Gastrocnemius medialis (tissue), 4 donors: ENCODE data around the gene RNF207. TPM values are rescaled to one million over a fixed set of nuclear protein-coding genes. Genes with fewer than 3 reads are reported as not detected.

ENCODE experiments used
- ATAC-seq, 2 donors: fragments of 150-250 bp; one replicate each; pipeline ENCODE4 v1.9.1; 2016
- DNase-seq, 2 donors: peaks; one replicate each; pipeline ENCODE4 v3.0.0-alpha.2; 2019
- H3K27ac ChIP-seq, 4 donors: fragments of 200-600 bp; sonication (generic); 1 replicate in 1 of 4; 2 replicates in 3 of 4; pipeline ENCODE4 v1.5.1; 2016 to 2018; ENCODE audit warnings: mild to moderate bottlenecking in 2 of 4, moderate library complexity in 1 of 4
- H3K27me3 ChIP-seq, 3 donors: fragments of 200-600 bp; sonication (generic) in 2 of 3; 1 replicate in 1 of 3; 2 replicates in 2 of 3; pipeline versions ENCODE4 v1.5.1 to v1.6.0; 2016 to 2019; ENCODE audit warnings: mild to moderate bottlenecking in 1 of 3, moderate library complexity in 1 of 3
- H3K36me3 ChIP-seq, 2 donors: fragments of 200-600 bp; sonication (generic) in 1 of 2; one replicate each; pipeline ENCODE4 v1.5.1; 2017 to 2018
- H3K4me1 ChIP-seq, 2 donors: fragments of 200-600 bp; sonication (generic) in 1 of 2; one replicate each; pipeline ENCODE4 v1.5.1; 2016 to 2017; ENCODE audit warnings: mild to moderate bottlenecking in 2 of 2
- H3K4me3 ChIP-seq, 4 donors: fragments of 200-600 bp; sonication (generic) in 3 of 4; 1 replicate in 1 of 4; 2 replicates in 3 of 4; pipeline ENCODE4 v1.5.1; 2016 to 2019; ENCODE audit warnings: mild to moderate bottlenecking in 2 of 4
- H3K9me3 ChIP-seq, 3 donors: fragments of 200-600 bp; sonication (generic) in 2 of 3; 1 replicate in 1 of 3; 2 replicates in 2 of 3; pipeline ENCODE4 v1.5.1; 2016 to 2019
- CTCF ChIP-seq, 5 experiments: fragments of 450-650 bp in 3 of 5; fragments of 200-600 bp in 2 of 5; sonication (generic) in 2 of 5; IDR thresholded peaks in 4 of 5; conservative IDR thresholded peaks in 1 of 5; 1 replicate in 4 of 5; 2 replicates in 1 of 5; pipeline ENCODE4 v1.5.1; 2016 to 2019; ENCODE audit warnings: antibody characterized with exemption in 5 of 5, mild to moderate bottlenecking in 3 of 5, moderate library complexity in 3 of 5
- POLR2A ChIP-seq, 2 donors: fragments of 450-650 bp; IDR thresholded peaks; one replicate each; pipeline ENCODE4 v1.6.1; 2017; ENCODE audit warnings: antibody characterized with exemption in 2 of 2, mild to moderate bottlenecking in 2 of 2, moderate library complexity in 2 of 2
- in situ Hi-C, 4 donors: fragments of 200-750 bp; cut with MboI; loops; one replicate each; pipeline versions ENCODE4 v1.15.0 to v1.8.0; 2017; ENCODE audit warnings: low sequenced_read_pairs in 4 of 4
- intact Hi-C: fragments of 100-400 bp; cut with DNase I; formaldehyde crosslinking; loops from one replicate; pipeline ENCODE4 v1.15.1; 2023; ENCODE audit warnings: low total_unique reads
- total RNA-seq, 4 donors: library from RNA; depleted of rRNA; stranded (reverse); fragments of >200 nt; gene quantifications; one replicate each; pipeline versions ENCODE4 v1.1.0 to v1.2.3, GENCODE V29; 2016

Gene RNF207
- 1 to 10 TPM in 2 of 4 donors, under 1 TPM in 2; 0.29 to 4.7 (median 0.99) TPM for total RNA-seq

- peaks cover 7 to 18% (median 18%) of the 10 kb centered on the region in 3 donors for H3K27me3 ChIP-seq
- no peaks in the 10 kb centered on the region for H3K36me3 ChIP-seq
- peak; percentile 23 to 42 for ATAC-seq
- TF ChIP-seq CTCF (IDR thresholded peaks at IDR 0.05 in 4 of 5, conservative IDR thresholded peaks at IDR 0.05 in 1 of 5), result no peak
- TF ChIP-seq POLR2A (IDR thresholded peaks at IDR 0.05), result no peak
- intact Hi-C loops (no loop called here), in situ Hi-C loops (no loop called here)
- peak within 1 kb of the TSS; percentile 49 to 63 (median 60) for H3K4me3 ChIP-seq
- peak within 1 kb of the TSS; percentile 52 to 70 (median 65) for H3K27ac ChIP-seq
- no peaks in the 10 kb centered on the region for H3K9me3 ChIP-seq
- H3K4me1 ChIP-seq, result peaks cover 7 to 25% of the 10 kb centered on the region in 2 donors
- no peak for DNase-seq
These were observed at the start of gene RNF207 for GRCh38 chr1:6205849-6206519. RNF207 (plus strand) TSS chr1:6206119; CDS start chr1:6206536, 417 bp downstream.

GRCh38 chr1:6157132-6157527, 48.8 kb upstream of the RNF207 start:
- Histone ChIP-seq H3K4me1 (no peaks in the 10 kb centered on the region), H3K9me3 (no peaks in the 10 kb centered on the region), H3K27ac (no peak overlapping the region), H3K36me3 (no peaks in the 10 kb centered on the region), H3K4me3 (no peak overlapping the region), H3K27me3 (peaks cover 0 to 13% (median 8%) of the 10 kb centered on the region in 3 donors)
- no peak for TF ChIP-seq CTCF (IDR thresholded peaks at IDR 0.05 in 4 of 5, conservative IDR thresholded peaks at IDR 0.05 in 1 of 5)
- no peak for TF ChIP-seq POLR2A (IDR thresholded peaks at IDR 0.05)
- DNase-seq (no peak), ATAC-seq (no peak)
- in situ Hi-C loops, result no loop called here
- intact Hi-C loops, result no loop called here

GRCh38 chr1:6157528-6158174, 48.3 kb upstream of the RNF207 start:
- H3K36me3 ChIP-seq, result no peaks in the 10 kb centered on the region
- H3K4me3 ChIP-seq, result no peak overlapping the region
- intact Hi-C loops, result no loop called here
- DNase-seq (no peak), ATAC-seq (no peak)
- no peak overlapping the region for H3K27ac ChIP-seq
- in situ Hi-C loops, result no loop called here
- TF ChIP-seq POLR2A (IDR thresholded peaks at IDR 0.05) (no peak), CTCF (IDR thresholded peaks at IDR 0.05 in 4 of 5, conservative IDR thresholded peaks at IDR 0.05 in 1 of 5) (no peak)
- no peaks in the 10 kb centered on the region for H3K4me1 ChIP-seq
- no peaks in the 10 kb centered on the region for H3K9me3 ChIP-seq
- H3K27me3 ChIP-seq, result peaks cover 3 to 18% (median 8%) of the 10 kb centered on the region in 3 donors

- intact Hi-C loops, result no loop called here
- in situ Hi-C loops, result no loop called here
- peaks cover 7 to 18% (median 8%) of the 10 kb centered on the region in 3 donors for H3K27me3 ChIP-seq
These were observed 47.7 kb upstream of the RNF207 start for GRCh38 chr1:6158181-6158580.

More at GRCh38 chr1:6158181-6158580, 47.7 kb upstream of the RNF207 start:
- ATAC-seq (no peak), DNase-seq (no peak)
- Histone ChIP-seq H3K9me3 (no peaks in the 10 kb centered on the region), H3K36me3 (no peaks in the 10 kb centered on the region), H3K4me3 (no peak overlapping the region), H3K4me1 (no peaks in the 10 kb centered on the region), H3K27ac (no peak overlapping the region)
- no peak for TF ChIP-seq POLR2A (IDR thresholded peaks at IDR 0.05)
- TF ChIP-seq CTCF (IDR thresholded peaks at IDR 0.05 in 4 of 5, conservative IDR thresholded peaks at IDR 0.05 in 1 of 5), result no peak
